Stimulated activated CD8-positive, alpha-beta memory T cell treated with anti-CD3 and anti-CD28 coated beads, Interleukin-4, amount 100 ng/mL, for 24 hours (primary cell): Measurements from ENCODE around the gene PHLDA3.
A peak's percentile ranks its signal among the peaks of the same experiment; 100 is the strongest.

Source experiments
- DNase-seq: peaks from one replicate; pipeline ENCODE4 v3.0.0-alpha.2; 2020; ENCODE audit warnings: low read depth

The PHLDA3 gene

GRCh38 chr1:201461645-201462441 lies 7.1 kb downstream of the PHLDA3 start:
- DNase-seq, result no peak

GRCh38 chr1:201460814-201461644 lies 8.0 kb downstream of the PHLDA3 start:
- no peak for DNase-seq

- DNase-seq, result no peak
These were observed 9.2 kb downstream of the PHLDA3 start for GRCh38 chr1:201459775-201460174.

GRCh38 chr1:201459052-201459451 lies 9.9 kb downstream of the PHLDA3 start:
- no peak for DNase-seq

- DNase-seq, result no peak
These were observed 11.5 kb downstream of the PHLDA3 start for GRCh38 chr1:201457508-201457960.

- DNase-seq, result no peak
These were observed 12.3 kb downstream of the PHLDA3 start for GRCh38 chr1:201456499-201457309.

- DNase-seq, result no peak
These were observed 13.9 kb downstream of the PHLDA3 start for GRCh38 chr1:201455098-201455497.

- no peak for DNase-seq
These were observed 14.4 kb downstream of the PHLDA3 start for GRCh38 chr1:201454608-201455007.

- no peak for DNase-seq
These were observed 16.1 kb downstream of the PHLDA3 start for GRCh38 chr1:201452866-201453265.

GRCh38 chr1:201450721-201451291 lies 18.2 kb downstream of the PHLDA3 start:
- DNase-seq, result no peak

GRCh38 chr1:201448990-201449389 lies 20.0 kb downstream of the PHLDA3 start:
- DNase-seq, result no peak

- DNase-seq, result peak; percentile 51
These were observed 20.8 kb downstream of the PHLDA3 start for GRCh38 chr1:201447903-201448871.

GRCh38 chr1:201445310-201445709 lies 23.7 kb downstream of the PHLDA3 start:
- DNase-seq, result no peak

- DNase-seq, result no peak
These were observed 24.2 kb downstream of the PHLDA3 start for GRCh38 chr1:201444792-201445191.

- no peak for DNase-seq
These were observed 25.2 kb downstream of the PHLDA3 start for GRCh38 chr1:201443747-201444146.

- no peak for DNase-seq
These were observed 32.0 kb downstream of the PHLDA3 start for GRCh38 chr1:201436969-201437368.

- DNase-seq, result no peak
These were observed 32.6 kb downstream of the PHLDA3 start for GRCh38 chr1:201436393-201436792.

- no peak for DNase-seq
These were observed 34.7 kb downstream of the PHLDA3 start for GRCh38 chr1:201434266-201434665.

- DNase-seq, result no peak
These were observed 35.4 kb downstream of the PHLDA3 start for GRCh38 chr1:201433609-201434008.

- DNase-seq, result no peak
These were observed 38.2 kb downstream of the PHLDA3 start for GRCh38 chr1:201430776-201431175.
